Lower lobe of right lung (tissue), 1 donor: ENCODE results near the gene TMEM95. TPM values are rescaled to one million over a fixed set of nuclear protein-coding genes. Genes with fewer than 3 reads are reported as not detected.

Source experiments
- total RNA-seq: library from RNA; stranded (reverse); fragmentation: NEBNext Ultra II Directional; extraction: Animal tissue kit (Norgen Biotek cat#: 25700); gene quantifications from one replicate; pipeline ENCODE4 v1.2.1, GENCODE V29; 2021
- donor health status: DM: no; HTN: yes; CAD: no; lungs with severe emphysema.

Gene TMEM95
- total RNA-seq, 1 donor from 2014 or later, result not detected

Other genes with a start within 250 kb of the TMEM95 start
- 1.3 TPM for gene ASGR2, start 240.3 kb upstream of the TMEM95 start, total RNA-seq
- 5.1 TPM for gene ASGR1, start 175.8 kb upstream of the TMEM95 start, total RNA-seq
- gene DLG4, start 135.3 kb upstream of the TMEM95 start, total RNA-seq, result 29.3 TPM
- 576 TPM for gene ACADVL, start 135.2 kb upstream of the TMEM95 start, total RNA-seq
- 46.4 TPM for gene DVL2, start 120.6 kb upstream of the TMEM95 start, total RNA-seq
- 33.9 TPM for gene PHF23, start 115.7 kb upstream of the TMEM95 start, total RNA-seq
- 587 TPM for gene GABARAP, start 112.7 kb upstream of the TMEM95 start, total RNA-seq
- 140 TPM for gene CTDNEP1, start 103.4 kb upstream of the TMEM95 start, total RNA-seq
- 33.2 TPM for gene ELP5, start 102.9 kb upstream of the TMEM95 start, total RNA-seq
- 98.7 TPM for gene CLDN7, start 92.7 kb upstream of the TMEM95 start, total RNA-seq
- gene SLC2A4, start 73.4 kb upstream of the TMEM95 start, total RNA-seq, result 1.1 TPM
- 0.41 TPM for gene YBX2, start 60.5 kb upstream of the TMEM95 start, total RNA-seq
- 216 TPM for gene EIF5A, start 47.5 kb upstream of the TMEM95 start, total RNA-seq
- gene GPS2, start 39.8 kb upstream of the TMEM95 start, total RNA-seq, result 66.6 TPM
- gene NEURL4, start 25.8 kb upstream of the TMEM95 start, total RNA-seq, result 35.2 TPM
- gene ACAP1, start 18.6 kb upstream of the TMEM95 start, total RNA-seq, result 26.5 TPM
- 11.0 TPM for gene KCTD11, start 3.0 kb upstream of the TMEM95 start, total RNA-seq
- 4.1 TPM for gene TNK1, start 25.9 kb downstream of the TMEM95 start, total RNA-seq
- 27.1 TPM for gene PLSCR3, start 39.4 kb downstream of the TMEM95 start, total RNA-seq
- gene TMEM256, start 48.9 kb downstream of the TMEM95 start, total RNA-seq, result 51.2 TPM
- 9.5 TPM for gene NLGN2, start 52.7 kb downstream of the TMEM95 start, total RNA-seq
- gene SPEM1, start 65.2 kb downstream of the TMEM95 start, total RNA-seq, result not detected
- not detected for gene SPEM2, start 70.5 kb downstream of the TMEM95 start, total RNA-seq
- gene SPEM3, start 73.7 kb downstream of the TMEM95 start, total RNA-seq, result not detected
- gene TMEM102, start 80.3 kb downstream of the TMEM95 start, total RNA-seq, result 8.1 TPM
- 1.2 TPM for gene FGF11, start 84.4 kb downstream of the TMEM95 start, total RNA-seq
- 8.4 TPM for gene CHRNB1, start 89.9 kb downstream of the TMEM95 start, total RNA-seq
- 79.0 TPM for gene ZBTB4, start 124.5 kb downstream of the TMEM95 start, total RNA-seq
- not detected for gene SLC35G6, start 126.3 kb downstream of the TMEM95 start, total RNA-seq
- 101 TPM for gene POLR2A, start 129.2 kb downstream of the TMEM95 start, total RNA-seq
- 91.3 TPM for gene TNFSF12, start 193.9 kb downstream of the TMEM95 start, total RNA-seq
- gene TNFSF13, start 203.6 kb downstream of the TMEM95 start, total RNA-seq, result 161 TPM
- gene SENP3, start 206.8 kb downstream of the TMEM95 start, total RNA-seq, result 87.0 TPM
- 667 TPM for gene CD68, start 224.5 kb downstream of the TMEM95 start, total RNA-seq
- gene MPDU1, start 228.7 kb downstream of the TMEM95 start, total RNA-seq, result 55.3 TPM
- gene SOX15, start 234.9 kb downstream of the TMEM95 start, total RNA-seq, result 0.47 TPM